GM12864 (cell line): Measurements from ENCODE around the gene ZFP42.

Source experiments
- DNase-seq: peaks from one replicate; pipeline ENCODE4 v3.0.0-alpha.2; 2011; ENCODE audit warnings: low read depth
- H3K4me3 ChIP-seq: 2 replicates; pipeline ENCODE4 v1.5.1; 2011; ENCODE audit warnings: mild to moderate bottlenecking, low read depth, low read length, control low read depth
- TF ChIP-seq, protein P1 (sequence below): IDR thresholded peaks from 2 replicates; pipeline ENCODE4 v1.5.1; 2011; ENCODE audit warnings: low read depth, mild to moderate bottlenecking, moderate library complexity, low read length, control low read depth, inconsistent platforms; ENCODE audit errors: missing control alignments

The ZFP42 gene

GRCh38 chr4:188005561-188005960 lies 10.0 kb downstream of the ZFP42 start:
- no peak overlapping the region for H3K4me3 ChIP-seq
- no peak for DNase-seq
- TF ChIP-seq, protein P1, sequence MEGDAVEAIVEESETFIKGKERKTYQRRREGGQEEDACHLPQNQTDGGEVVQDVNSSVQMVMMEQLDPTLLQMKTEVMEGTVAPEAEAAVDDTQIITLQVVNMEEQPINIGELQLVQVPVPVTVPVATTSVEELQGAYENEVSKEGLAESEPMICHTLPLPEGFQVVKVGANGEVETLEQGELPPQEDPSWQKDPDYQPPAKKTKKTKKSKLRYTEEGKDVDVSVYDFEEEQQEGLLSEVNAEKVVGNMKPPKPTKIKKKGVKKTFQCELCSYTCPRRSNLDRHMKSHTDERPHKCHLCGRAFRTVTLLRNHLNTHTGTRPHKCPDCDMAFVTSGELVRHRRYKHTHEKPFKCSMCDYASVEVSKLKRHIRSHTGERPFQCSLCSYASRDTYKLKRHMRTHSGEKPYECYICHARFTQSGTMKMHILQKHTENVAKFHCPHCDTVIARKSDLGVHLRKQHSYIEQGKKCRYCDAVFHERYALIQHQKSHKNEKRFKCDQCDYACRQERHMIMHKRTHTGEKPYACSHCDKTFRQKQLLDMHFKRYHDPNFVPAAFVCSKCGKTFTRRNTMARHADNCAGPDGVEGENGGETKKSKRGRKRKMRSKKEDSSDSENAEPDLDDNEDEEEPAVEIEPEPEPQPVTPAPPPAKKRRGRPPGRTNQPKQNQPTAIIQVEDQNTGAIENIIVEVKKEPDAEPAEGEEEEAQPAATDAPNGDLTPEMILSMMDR: no peak

DNA sequence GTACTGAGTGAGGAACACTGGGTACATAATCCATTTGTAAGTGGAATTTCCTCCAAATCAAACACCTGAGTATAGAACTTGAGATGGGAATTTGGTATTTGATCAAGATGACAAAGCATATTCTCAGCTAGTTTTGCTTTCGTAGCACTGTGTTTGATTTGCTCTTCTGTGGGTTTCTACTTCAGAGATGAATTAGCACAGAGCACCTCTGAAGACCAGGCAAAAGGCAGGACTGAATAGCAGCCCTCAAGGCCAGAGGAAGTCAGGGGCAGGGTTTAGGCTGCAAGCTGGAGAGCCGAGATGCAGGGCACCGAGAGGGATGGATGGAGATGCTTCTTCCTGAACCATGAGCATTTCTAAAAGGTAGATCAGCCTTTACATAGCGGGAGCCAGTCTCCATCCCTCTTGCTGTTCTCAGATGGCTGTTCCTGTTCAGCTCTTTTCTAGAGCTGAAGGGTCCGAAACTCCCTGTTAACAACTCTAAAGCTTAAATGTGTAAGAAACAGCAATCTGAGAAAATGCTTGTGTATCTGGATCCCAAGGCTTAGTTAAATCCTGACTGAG lies 10.8 kb downstream of the ZFP42 start:
- TF ChIP-seq, protein P1: no peak
- DNase-seq: no peak
- H3K4me3 ChIP-seq: no peak overlapping the region

GRCh38 chr4:188008377-188008776 lies 12.8 kb downstream of the ZFP42 start:
- DNase-seq: no peak
- TF ChIP-seq, protein P1: no peak
- no peak overlapping the region for H3K4me3 ChIP-seq

DNA sequence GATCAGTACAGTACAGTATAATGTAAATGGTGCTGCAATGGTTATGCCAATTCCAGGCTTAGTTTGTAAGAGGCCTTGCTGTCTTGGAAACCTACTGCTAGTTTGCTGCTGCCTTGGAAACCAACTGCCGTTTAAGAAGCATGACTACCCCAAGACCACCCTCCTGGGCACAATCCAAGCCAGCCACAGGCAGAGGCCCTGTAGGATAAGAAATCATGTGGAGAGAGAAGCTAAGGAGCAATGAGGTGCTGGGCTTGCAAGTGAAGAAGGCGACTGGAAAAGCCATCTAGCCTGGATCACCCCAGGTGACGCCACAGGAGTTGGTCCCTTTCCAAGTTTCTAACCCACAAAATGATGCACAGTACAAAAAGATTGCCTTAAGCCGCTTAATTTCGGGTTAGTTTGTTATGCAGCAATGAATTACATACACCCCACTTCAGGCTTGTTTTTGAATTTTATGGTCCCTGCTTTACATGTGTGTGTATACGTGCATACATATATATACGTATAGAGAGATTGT lies 16.9 kb downstream of the ZFP42 start:
- no peak for DNase-seq
- no peak overlapping the region for H3K4me3 ChIP-seq
- TF ChIP-seq, protein P1: no peak

GRCh38 chr4:188015025-188015940 lies 19.7 kb downstream of the ZFP42 start:
- no peak overlapping the region for H3K4me3 ChIP-seq
- TF ChIP-seq, protein P1: no peak
- no peak for DNase-seq

GRCh38 chr4:188016754-188017153 lies 21.2 kb downstream of the ZFP42 start:
- DNase-seq: no peak
- no peak overlapping the region for H3K4me3 ChIP-seq
- TF ChIP-seq, protein P1: no peak
